ENCODE measurements around the gene TUBA4A.
A peak's percentile ranks its signal among the peaks of the same experiment; 100 is the strongest.

The TUBA4A gene

GRCh38 chr2:219286436-219287115, 32.9 kb upstream of the TUBA4A start:
- DNase-seq = no peak

- no peak for DNase-seq
Observed at GRCh38 chr2:219285894-219286425, 32.2 kb upstream of the TUBA4A start.

- DNase-seq = no peak
Observed at GRCh38 chr2:219285373-219285735, 31.6 kb upstream of the TUBA4A start.

- DNase-seq = no peak
Observed at GRCh38 chr2:219284501-219285372, 31.0 kb upstream of the TUBA4A start.

- no peak for DNase-seq
Observed at GRCh38 chr2:219282943-219283581, 29.3 kb upstream of the TUBA4A start.

- DNase-seq = no peak
Observed at GRCh38 chr2:219282375-219282774, 28.7 kb upstream of the TUBA4A start.

GRCh38 chr2:219281588-219281987, 27.9 kb upstream of the TUBA4A start:
- DNase-seq = no peak

- no peak for DNase-seq
Observed at GRCh38 chr2:219280651-219281050, 26.9 kb upstream of the TUBA4A start.

GRCh38 chr2:219279916-219280516, 26.3 kb upstream of the TUBA4A start:
- DNase-seq = no peak

- DNase-seq = peak; percentile 95 to 100 (median 99)
Observed at GRCh38 chr2:219279151-219279915, 25.6 kb upstream of the TUBA4A start, which contains the start of gene DNAJB2. Gene DNAJB2, plus strand, starts transcription at chr2:219279366. Its CDS starts 468 bp downstream, at chr2:219279834.

- no peak for DNase-seq
Observed at GRCh38 chr2:219278655-219279150, 25.0 kb upstream of the TUBA4A start.

- peak; percentile 45 to 68 (median 63) for DNase-seq
Observed at GRCh38 chr2:219277703-219278654, 24.3 kb upstream of the TUBA4A start.

GRCh38 chr2:219274361-219274921, 20.7 kb upstream of the TUBA4A start:
- no peak for DNase-seq

GRCh38 chr2:219273937-219274336, 20.2 kb upstream of the TUBA4A start:
- DNase-seq = no peak

- no peak for DNase-seq
Observed at GRCh38 chr2:219272995-219273394, 19.3 kb upstream of the TUBA4A start.

GRCh38 chr2:219272356-219272755, 18.6 kb upstream of the TUBA4A start:
- DNase-seq = no peak

GRCh38 chr2:219271021-219271420, 17.3 kb upstream of the TUBA4A start:
- DNase-seq = no peak

GRCh38 chr2:219270055-219270372, 16.3 kb upstream of the TUBA4A start:
- no peak for DNase-seq

GRCh38 chr2:219269362-219270054, 15.8 kb upstream of the TUBA4A start:
- DNase-seq = no peak

- DNase-seq = no peak
Observed at GRCh38 chr2:219268294-219268693, 14.6 kb upstream of the TUBA4A start.
